Right lobe of liver (tissue), 6 donors: ENCODE data around the gene CPNE7. TPM values are rescaled to one million over a fixed set of nuclear protein-coding genes. Genes with fewer than 3 reads are reported as not detected.

Source experiments
- ATAC-seq, 4 donors: fragments of 200-7000 bp; cut with Tn5 transposase; one replicate each; pipeline ENCODE4 v1.9.1; 2020; ENCODE audit warnings: mild to moderate bottlenecking in 4 of 4, moderate library complexity in 4 of 4
- DNase-seq, 3 donors: peaks; one replicate each; pipeline ENCODE4 v3.0.0-alpha.2; 2020
- H3K27ac ChIP-seq, 3 donors: fragments of 200-600 bp; one replicate each; pipeline ENCODE4 v1.8.0; 2022
- H3K27me3 ChIP-seq, 2 donors: fragments of 200-600 bp; one replicate each; pipeline ENCODE4 v1.8.0; 2022
- H3K36me3 ChIP-seq, 4 donors: fragments of 200-600 bp; sonication (generic) in 1 of 4; one replicate each; pipeline versions ENCODE4 v1.5.1 to v1.8.0; 2017 to 2022; ENCODE audit warnings: control low read depth in 1 of 4
- H3K4me1 ChIP-seq, 4 donors: fragments of 200-600 bp; sonication (generic) in 1 of 4; one replicate each; pipeline versions ENCODE4 v1.5.1 to v1.8.0; 2017 to 2022; ENCODE audit warnings: control low read depth in 1 of 4
- H3K4me3 ChIP-seq, 3 donors: fragments of 200-600 bp; one replicate each; pipeline ENCODE4 v1.8.0; 2022
- H3K9me3 ChIP-seq, 4 donors: fragments of 200-600 bp; sonication (generic) in 1 of 4; one replicate each; pipeline versions ENCODE4 v1.5.1 to v1.8.0; 2017 to 2022; ENCODE audit warnings: control low read depth in 1 of 4
- POLR2A ChIP-seq: fragments of 450-650 bp; IDR thresholded peaks from one replicate; pipeline ENCODE4 v1.6.1; 2017; ENCODE audit warnings: antibody characterized with exemption, mild to moderate bottlenecking
- WGBS: methylation state at CpG from one replicate; pipeline ENCODE4 v1.1.6; 2018; ENCODE audit warnings: low coverage, low lambda C conversion rate; ENCODE audit not compliant: insufficient coverage; ENCODE audit errors: missing lambda C conversion rate; 5-methylcytosine and 5-hydroxymethylcytosine counted together
- intact Hi-C, 2 donors: fragments of 100-400 bp; cut with DNase I; formaldehyde crosslinking; loops; one replicate each; pipeline versions ENCODE4 v1.11.2 to v1.14.1; 2022
- total RNA-seq, 6 experiments: library from RNA; depleted of rRNA in 2 of 6; stranded (reverse); fragments of >200 nt in 2 of 6; fragmentation: NEBNext Ultra II Directional in 3 of 6; extraction: Animal tissue kit (Norgen Biotek cat#: 25700) in 3 of 6; gene quantifications; one replicate each; pipeline versions ENCODE4 v1.1.0 to v1.2.4, GENCODE V29; 2016 to 2023
- TF ChIP-seq, protein P1 (sequence below), 4 donors: fragments of 200-600 bp in 3 of 4; fragments of 450-650 bp in 1 of 4; IDR thresholded peaks; one replicate each; pipeline versions ENCODE4 v1.5.1 to v1.8.0; 2016 to 2022; ENCODE audit warnings: antibody characterized with exemption in 4 of 4, mild to moderate bottlenecking in 2 of 4
- donor health status: DM: no; HTN: yes; CAD: no.
- donor health status: DM: no; HTN: no; CAD: no.
- donor health status: DM: no; HTN: no; CAD: no.
- donor health status: DM: no; HTN: yes; CAD: no.
- donor health status: DM: no; HTN: yes; CAD: no.

The CPNE7 gene
- total RNA-seq, 6 experiments from 2014 or later: 0.33 to 3.7 (median 0.77) TPM

- peaks cover 0 to 22% (median 7%) of the 10 kb centered on the region in 4 donors for H3K4me1 ChIP-seq
- DNase-seq: peak in 1 of 3 donors; percentile 19
- H3K27ac ChIP-seq: no peak overlapping the region
- TF ChIP-seq, protein P1, sequence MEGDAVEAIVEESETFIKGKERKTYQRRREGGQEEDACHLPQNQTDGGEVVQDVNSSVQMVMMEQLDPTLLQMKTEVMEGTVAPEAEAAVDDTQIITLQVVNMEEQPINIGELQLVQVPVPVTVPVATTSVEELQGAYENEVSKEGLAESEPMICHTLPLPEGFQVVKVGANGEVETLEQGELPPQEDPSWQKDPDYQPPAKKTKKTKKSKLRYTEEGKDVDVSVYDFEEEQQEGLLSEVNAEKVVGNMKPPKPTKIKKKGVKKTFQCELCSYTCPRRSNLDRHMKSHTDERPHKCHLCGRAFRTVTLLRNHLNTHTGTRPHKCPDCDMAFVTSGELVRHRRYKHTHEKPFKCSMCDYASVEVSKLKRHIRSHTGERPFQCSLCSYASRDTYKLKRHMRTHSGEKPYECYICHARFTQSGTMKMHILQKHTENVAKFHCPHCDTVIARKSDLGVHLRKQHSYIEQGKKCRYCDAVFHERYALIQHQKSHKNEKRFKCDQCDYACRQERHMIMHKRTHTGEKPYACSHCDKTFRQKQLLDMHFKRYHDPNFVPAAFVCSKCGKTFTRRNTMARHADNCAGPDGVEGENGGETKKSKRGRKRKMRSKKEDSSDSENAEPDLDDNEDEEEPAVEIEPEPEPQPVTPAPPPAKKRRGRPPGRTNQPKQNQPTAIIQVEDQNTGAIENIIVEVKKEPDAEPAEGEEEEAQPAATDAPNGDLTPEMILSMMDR (IDR thresholded peaks at IDR 0.05): no peak
- TF ChIP-seq POLR2A: no peak
- no peaks in the 10 kb centered on the region for H3K27me3 ChIP-seq
- intact Hi-C loops: no loop called here
- no peaks in the 10 kb centered on the region for H3K9me3 ChIP-seq
- H3K36me3 ChIP-seq: peaks cover 0 to 37% (median 6%) of the 10 kb centered on the region in 4 donors
- 95% methylated on average over 20 of the region's 20 CpGs for WGBS
- no peak for ATAC-seq
- no peak overlapping the region for H3K4me3 ChIP-seq
These were observed 27.7 kb upstream of the CPNE7 start for GRCh38 chr16:89547860-89548259.

- Histone ChIP-seq H3K4me1 (peaks cover 0 to 22% (median 7%) of the 10 kb centered on the region in 4 donors), H3K27ac (no peak overlapping the region), H3K27me3 (no peaks in the 10 kb centered on the region), H3K36me3 (peaks cover 0 to 41% (median 6%) of the 10 kb centered on the region in 4 donors), H3K9me3 (no peaks in the 10 kb centered on the region), H3K4me3 (no peak overlapping the region)
- DNase-seq: no peak
- no peak for TF ChIP-seq POLR2A
- TF ChIP-seq, protein P1 (IDR thresholded peaks at IDR 0.05): no peak
- 88% methylated on average over 6 of the region's 28 CpGs for WGBS
- intact Hi-C loops: no loop called here
- no peak for ATAC-seq
These were observed 27.1 kb upstream of the CPNE7 start for GRCh38 chr16:89548344-89549006.

GRCh38 chr16:89549007-89549700 lies 26.4 kb upstream of the CPNE7 start:
- DNase-seq: no peak
- H3K36me3 ChIP-seq: peaks cover 0 to 46% (median 8%) of the 10 kb centered on the region in 4 donors
- no peaks in the 10 kb centered on the region for H3K27me3 ChIP-seq
- H3K9me3 ChIP-seq: no peaks in the 10 kb centered on the region
- WGBS: 71% methylated on average over 10 of the region's 10 CpGs
- H3K4me3 ChIP-seq: no peak overlapping the region
- no peak overlapping the region for H3K27ac ChIP-seq
- intact Hi-C loops: no loop called here
- H3K4me1 ChIP-seq: peaks cover 0 to 22% (median 7%) of the 10 kb centered on the region in 4 donors
- no peak for ATAC-seq
- TF ChIP-seq POLR2A: no peak
- TF ChIP-seq, protein P1 (IDR thresholded peaks at IDR 0.05): no peak

DNA sequence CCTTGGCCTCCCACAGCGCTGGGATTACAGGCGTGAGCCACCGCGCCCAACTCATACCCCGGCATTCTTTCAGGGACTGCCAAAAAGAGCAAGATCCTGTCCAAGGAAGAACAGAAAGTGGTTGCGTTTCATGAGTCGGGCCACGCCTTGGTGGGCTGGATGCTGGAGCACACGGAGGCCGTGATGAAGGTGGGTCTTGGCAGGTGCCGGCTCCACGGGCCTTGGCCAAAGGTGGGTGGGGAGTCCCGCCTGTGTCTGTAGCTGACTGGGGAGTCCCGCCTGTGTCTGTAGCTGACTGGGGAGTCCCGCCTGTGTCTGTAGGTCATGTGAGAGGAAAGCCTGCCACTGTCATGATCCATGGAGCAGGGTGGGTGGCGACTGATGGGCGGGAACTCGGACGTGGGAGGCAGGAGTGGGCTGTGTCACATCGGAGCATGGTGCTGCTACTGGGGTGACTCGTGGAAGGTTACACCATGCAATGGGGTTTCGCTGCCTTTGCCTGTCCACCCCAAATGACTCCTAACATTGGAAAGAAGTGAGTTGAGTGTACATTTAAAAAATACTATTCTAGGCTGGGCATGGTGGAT lies 25.0 kb upstream of the CPNE7 start:
- DNase-seq (peak in 1 of 3 donors; percentile 11), ATAC-seq (no peak)
- TF ChIP-seq, protein P1 (IDR thresholded peaks at IDR 0.05): no peak
- peaks cover 0 to 8% (median 3%) of the 10 kb centered on the region in 4 donors for H3K4me1 ChIP-seq
- H3K9me3 ChIP-seq: no peaks in the 10 kb centered on the region
- H3K4me3 ChIP-seq: no peak overlapping the region
- 95% methylated on average over 11 of the region's 22 CpGs for WGBS
- H3K36me3 ChIP-seq: peaks cover 0 to 58% (median 8%) of the 10 kb centered on the region in 4 donors
- intact Hi-C loops: no loop called here
- no peak overlapping the region for H3K27ac ChIP-seq
- H3K27me3 ChIP-seq: no peaks in the 10 kb centered on the region
